HG03442 (cell line): ENCODE results near the gene VAPB.
A peak's percentile ranks its signal among the peaks of the same experiment; 100 is the strongest.

ENCODE experiments used
- ATAC-seq: cut with Tn5 transposase; IDR thresholded peaks from one replicate; pipeline ENCODE4 v1.9.1; 2021; ENCODE audit warnings: mild to moderate bottlenecking, moderate library complexity; ENCODE audit not compliant: unreplicated experiment

Gene VAPB

DNA sequence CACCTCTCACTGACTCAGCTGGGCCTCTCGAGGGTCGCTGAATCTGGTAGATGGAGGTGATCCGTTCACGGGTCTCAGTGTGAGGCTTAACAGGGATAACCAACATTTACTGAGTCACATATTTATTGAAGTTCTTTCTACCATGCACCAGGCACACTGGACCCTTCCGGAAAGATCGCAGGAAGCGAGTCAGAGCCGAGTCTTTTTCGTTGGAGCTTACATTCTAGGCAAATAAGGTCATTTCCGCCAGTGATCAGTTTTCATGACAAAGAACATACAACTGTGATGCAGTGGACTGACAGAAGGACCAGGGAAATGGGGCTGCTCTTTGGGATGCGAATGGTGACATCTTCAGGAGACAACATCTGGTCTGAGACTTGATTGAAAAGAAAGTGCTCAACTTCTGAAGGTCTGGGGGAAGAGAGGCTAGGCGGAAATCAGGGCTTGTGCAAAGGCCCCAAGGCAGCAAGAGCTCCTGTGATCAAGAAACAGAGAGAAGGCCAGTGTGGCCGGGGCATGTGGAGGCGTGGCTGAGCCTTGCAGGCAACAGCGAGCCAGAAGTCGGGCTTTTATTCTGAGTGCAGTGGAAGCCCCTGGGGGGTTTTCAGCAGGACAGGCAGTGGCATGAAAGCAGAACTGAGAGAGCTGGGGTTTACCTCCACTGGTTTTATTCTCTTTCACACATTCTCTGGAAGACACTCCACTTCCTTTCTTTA lies 69.5 kb downstream of the VAPB start:
- peak; percentile 94 for ATAC-seq

- ATAC-seq = peak; percentile 18
Observed at GRCh38 chr20:58459058-58459750, 70.2 kb downstream of the VAPB start.

DNA sequence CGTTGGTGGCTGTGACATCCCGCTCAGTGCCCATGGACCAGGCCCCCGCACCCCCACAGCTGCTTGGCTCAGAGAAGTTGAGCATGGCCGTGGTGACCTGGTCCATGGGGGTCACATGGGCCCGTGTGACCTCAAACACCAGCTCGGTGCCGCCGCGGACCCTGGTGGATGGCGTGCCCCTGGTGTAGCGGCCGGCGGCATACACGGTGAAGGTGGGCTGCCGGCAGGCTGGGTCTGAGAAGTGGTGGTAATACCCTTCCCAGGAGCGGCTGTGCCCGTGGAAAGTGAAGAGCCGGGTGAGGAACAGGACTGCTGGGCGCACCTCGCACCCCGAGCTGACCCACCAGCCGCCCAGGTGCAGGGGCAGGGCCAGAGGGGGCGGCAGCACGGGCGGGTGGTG lies 72.1 kb downstream of the VAPB start:
- no peak for ATAC-seq

GRCh38 chr20:58461899-58462298 lies 72.9 kb downstream of the VAPB start:
- no peak for ATAC-seq

GRCh38 chr20:58463256-58463655 lies 74.2 kb downstream of the VAPB start:
- ATAC-seq = no peak

DNA sequence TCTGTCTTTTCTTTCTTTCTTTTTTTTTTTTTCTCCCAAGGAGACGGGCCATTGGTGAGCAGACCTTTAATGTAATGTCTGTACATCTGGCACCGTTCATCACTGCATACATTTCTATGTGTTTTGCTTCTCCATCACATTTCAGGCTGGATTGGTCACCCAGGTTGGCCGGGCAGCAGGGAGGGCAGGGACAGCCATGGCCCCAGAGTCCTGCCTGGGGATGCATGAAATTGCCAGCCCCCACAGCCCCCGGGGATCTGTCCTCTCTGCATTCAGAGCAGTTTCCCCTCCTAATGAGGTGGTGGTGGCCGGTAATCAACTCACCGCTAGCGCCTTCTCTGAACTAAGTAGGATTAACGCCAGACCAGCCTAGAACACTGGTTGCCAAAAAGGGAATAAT lies 75.8 kb downstream of the VAPB start:
- ATAC-seq = no peak

- no peak for ATAC-seq
Observed at GRCh38 chr20:58466095-58466708, 77.2 kb downstream of the VAPB start.

- no peak for ATAC-seq
Observed at GRCh38 chr20:58466729-58467571, 77.9 kb downstream of the VAPB start.

DNA sequence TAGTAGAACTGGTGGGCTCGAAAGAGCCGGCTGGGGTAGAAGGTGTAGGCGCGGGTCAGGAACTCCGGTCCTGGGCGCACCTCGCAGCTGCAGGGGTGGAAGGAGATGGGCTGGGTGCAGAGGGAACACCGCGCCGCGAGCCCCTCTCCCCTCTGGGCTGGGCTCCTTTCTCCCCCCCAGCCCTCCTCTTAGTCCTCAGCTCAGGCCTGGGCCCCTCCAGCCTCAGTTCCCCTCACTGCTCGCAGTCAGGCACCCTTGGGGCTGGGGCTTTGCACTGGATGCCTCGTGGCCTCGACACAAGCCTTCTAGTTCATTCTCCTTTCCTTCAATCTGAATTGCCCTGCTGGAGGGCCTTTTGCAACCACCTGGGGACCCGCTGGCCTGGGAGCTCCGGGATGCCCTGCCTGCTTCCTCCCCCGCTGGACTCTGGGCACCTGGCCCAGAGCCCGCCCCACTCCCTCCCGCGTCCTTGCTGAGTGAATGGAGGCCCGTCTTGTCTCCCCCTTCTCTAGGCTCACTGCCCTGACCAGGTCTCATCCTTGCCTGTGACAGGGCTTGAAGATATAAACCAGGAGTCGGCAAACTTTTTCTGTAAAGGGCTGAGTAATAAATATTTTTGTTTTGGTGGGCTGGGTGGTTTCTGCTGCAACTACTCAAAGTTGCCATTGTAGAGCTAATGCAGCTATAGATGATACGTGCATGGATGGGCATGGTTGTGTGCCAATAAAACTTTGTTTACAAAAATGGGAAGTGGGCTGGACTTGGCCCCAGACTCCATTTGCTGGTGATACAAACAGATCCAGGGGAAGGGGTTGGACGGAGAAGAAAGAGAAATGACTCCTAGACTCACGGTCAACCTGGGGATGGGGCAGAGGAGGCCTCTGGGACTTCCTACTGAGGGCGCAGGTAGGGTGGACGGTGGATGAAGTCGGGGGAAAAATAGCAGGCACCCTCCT lies 78.8 kb downstream of the VAPB start:
- no peak for ATAC-seq

DNA sequence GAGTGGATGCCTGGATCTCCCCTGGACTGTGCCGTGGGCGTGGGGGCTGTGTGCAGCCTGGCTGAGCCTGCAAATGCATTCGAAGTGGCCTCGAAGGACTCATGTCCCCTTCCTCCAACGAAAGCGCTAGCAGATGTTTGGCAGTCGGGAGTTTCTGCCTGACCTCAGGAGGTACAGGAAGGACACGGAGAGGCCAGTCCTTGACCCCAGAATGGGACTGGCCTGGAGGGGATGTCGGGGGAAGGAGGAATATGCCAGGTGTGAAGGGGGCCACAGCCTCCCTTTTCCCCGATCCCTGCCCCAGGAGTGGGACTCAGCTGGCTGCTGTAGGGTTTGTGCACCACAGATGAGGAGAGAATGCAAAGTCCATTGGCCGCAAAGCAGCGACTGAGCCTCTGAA lies 80.6 kb downstream of the VAPB start:
- ATAC-seq = no peak

DNA sequence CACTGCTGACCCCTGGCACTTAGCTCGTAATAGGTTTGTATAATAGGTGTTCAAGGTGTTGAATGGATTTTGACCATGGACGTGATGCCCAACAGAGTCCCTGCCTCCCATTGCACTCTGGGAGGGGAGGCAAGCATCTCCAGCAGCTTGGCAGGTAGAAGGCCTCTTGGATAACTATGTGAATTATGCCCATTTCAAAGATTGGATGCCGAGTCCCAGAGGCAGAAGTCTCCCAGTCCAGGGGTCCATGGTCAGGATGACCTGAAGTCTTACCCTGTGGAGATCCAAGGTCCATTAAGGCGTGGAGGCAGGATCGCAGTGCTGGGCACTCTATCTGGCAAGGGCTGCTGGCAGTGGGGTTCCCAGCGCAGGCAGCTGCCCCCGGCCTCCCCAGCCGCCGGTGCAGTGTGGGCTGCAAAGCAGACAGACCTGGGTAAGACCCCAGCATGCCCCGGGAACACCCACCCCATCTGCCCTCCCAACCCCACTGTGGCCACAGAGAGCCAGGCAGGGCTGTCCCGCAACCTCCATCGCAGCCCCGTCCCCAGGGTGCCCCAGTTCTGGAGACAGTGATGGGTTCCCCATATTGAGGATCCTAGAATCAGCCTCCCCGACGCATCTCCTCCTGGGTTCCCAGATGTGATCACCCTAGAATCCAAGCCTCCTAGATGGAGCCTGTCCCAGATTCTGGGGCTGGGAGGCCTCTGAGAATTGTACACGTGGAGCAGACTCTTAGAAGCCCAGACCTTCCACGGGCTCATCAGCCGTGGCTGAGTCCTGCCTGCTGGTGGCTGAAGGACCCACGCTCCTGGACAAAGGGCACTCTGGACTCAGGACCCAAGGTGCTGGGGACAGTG lies 81.5 kb downstream of the VAPB start:
- no peak for ATAC-seq

- no peak for ATAC-seq
Observed at GRCh38 chr20:58471193-58472164, 82.5 kb downstream of the VAPB start.

DNA sequence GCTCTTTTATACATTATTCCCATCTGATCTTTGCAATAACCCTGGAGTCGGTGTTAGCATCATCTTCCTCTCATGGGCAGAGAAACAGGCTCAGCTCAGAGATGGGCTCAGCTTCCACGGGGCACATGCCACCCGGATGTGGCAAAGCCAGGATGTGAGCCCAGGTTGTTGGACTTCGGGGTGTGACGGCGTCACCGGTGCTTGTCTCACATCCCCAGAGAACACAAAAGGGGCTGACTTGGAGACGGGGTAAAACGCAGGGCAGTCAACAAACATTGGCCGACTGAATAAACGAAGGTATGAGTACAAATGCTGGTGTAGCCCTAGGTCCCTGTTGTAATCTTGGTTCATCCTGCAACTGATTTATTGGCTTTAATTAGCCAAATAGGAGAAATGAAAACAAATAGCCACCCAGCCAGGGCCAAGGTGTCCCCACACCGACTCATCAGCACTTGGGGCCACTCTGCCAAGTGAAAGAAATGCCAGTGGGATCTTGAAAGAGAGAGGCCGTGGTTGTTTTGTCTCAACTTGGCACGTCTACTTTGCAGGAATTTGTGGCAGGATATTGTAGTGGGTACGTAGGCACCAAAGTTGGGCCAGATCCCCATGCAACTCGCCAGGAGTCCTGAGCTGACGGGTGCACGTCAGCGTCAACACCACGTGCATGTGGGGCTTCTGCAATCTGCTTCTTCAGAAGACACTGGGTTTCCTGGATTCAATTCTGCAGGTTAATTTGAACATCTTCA lies 83.4 kb downstream of the VAPB start:
- ATAC-seq = no peak

DNA sequence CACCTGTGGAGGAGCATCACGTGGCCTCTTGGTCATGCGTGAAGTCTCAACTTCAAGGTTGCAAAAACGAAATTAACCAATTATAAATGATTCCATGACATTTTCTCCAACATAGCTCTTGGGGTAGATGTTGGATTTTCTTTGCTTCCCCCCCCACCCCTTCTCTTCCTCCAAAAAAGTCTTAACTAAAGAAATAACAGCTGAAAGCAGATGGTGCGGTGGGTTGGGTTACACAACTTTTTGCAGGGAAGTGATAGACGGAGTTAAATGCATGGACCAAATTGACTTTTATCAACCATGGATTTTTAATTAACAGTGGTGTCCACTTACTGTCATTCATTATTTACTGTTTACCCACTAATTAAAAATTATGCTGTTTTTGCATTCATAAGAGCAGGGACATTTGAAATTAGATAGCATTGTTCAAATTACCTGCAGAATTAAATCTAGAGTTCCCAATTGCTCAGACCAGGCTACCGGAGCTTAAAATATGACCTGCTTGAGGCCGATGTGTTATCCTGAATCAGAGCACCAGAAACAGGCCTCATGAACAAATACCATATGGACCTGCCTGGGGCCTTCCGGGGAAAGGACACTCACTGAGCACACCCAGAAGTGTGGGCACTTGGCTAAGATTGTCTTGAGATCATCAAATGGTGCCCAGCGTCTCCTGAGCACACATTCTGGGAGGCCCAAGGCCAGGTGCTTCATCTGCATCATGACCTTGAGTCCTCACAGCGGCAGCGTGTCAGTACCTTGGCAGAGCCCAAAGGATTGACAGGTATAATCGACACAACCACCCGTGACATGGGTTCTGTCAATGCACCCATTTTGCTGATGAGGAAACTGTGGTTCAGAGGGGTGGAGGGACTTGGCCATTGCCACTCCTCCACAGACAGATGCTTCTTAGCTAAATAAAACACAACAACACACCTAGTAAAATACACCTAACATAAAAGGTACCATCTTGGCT lies 84.7 kb downstream of the VAPB start:
- no peak for ATAC-seq

DNA sequence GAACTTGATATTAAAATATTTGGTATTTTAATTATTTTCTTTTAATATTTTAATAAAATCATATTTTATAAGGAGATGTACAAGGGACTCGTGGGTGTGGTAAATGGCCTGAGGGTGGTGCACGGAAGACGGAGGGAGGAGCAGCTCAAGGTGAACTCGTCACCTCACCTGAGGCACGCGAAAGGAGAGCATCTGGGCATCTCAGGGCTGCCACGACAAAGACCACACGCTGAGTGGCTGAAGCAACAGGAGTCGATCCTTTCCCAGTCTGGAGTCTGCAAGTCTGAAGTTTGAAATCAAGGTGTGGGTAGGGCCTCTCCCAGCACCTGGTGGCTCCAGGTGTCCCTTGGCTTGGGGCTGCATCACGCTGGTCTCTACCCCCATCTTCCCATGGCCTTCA lies 86.4 kb downstream of the VAPB start:
- ATAC-seq = no peak

- ATAC-seq = no peak
Observed at GRCh38 chr20:58478141-58478805, 89.2 kb downstream of the VAPB start.
